NCI-H146 treated with DMSO at 0.1 percent for 48 hours (cell line): ENCODE results near the gene SMIM8.
"Not testable (repeated sequence)": the region's sequence is repeated elsewhere in the genome, so short reads cannot be mapped to it uniquely, and the experiment has no call there.

Experiments
- DNase-seq: peaks from one replicate; lab custom pipeline; 2025; ENCODE audit not compliant: unreplicated experiment; lab: John Stamatoyannopoulos, UW

Gene SMIM8, protein sequence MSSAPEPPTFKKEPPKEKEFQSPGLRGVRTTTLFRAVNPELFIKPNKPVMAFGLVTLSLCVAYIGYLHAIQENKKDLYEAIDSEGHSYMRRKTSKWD

DNA sequence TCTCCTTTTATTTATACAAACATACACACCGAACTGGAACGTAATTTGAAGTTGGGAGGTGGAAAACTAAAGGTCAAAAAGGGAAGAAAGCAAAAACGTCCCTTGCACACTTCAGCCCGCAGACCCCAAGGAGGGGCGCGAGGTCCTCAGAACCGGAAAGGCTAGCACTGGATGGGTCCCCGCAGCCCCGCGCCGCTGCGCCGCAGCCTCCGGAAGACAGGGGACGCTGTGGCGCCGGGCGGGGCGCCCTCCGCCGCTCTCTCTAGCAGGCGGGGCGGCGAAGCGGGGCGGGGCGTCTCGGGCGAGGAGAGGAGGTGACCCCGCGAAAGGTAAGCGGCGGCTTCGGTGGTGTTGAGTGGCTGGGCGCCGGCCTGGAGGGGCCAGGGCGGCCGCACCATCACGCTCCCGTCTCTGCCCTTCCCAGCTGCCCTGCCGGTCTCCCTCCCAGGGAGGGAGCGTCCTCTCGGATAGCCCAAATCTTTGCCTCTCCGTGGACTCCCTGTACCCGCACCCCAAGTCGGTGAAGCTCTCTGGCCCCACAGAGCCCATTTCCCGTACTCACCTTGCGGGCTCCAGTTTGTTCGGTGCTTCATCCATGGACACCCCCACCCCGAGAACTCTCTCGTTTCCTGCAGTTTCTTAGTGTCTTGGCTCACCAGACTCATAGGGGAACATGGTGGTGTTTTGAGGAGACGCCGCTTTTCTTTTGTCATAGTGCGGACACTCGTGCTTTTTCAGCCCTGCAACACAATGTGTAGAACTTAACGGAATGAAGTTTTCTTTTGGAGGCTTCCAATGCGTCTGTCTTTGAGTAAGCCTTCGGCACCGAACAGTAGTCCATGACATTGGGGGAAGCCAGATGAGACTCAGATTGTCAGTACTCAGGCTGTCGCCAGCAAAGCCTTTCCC lies at the start of gene SMIM8:
Gene SMIM8, plus strand, starts transcription at position 285 of the 909 bp plus-strand sequence. CDS start 14,444 bp downstream, outside the sequence.
- DNase-seq, result peak; percentile 51

DNA sequence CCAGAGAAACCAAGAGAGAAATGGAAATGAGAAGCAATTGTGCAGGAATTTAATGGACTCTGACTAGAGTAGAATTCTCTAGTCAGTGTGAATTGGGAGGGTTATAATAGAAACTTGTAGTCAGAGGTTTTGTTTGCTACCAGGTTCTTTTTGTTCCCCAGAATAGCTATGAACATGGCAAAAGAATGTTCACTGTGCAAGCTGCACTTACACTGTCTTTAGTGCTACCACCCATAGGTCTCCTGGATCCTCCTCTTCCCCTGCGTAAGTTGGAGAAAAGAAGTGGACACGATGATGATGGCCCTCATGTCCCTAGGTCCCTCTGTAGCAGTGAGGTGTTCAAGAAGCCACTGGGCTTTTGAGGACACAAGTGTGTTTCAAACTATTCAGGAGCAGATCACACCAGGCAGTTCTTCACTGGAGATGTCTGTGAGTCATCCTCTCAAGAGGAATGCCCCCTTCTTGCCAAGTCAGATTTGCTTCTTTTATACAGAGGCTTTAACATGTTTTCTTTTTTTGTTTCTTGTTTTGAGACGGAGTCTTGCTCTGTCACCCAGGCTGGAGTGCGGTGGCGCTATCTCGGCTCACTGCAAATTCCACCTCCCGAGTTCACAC lies 47.6 kb upstream of the SMIM8 start:
- no peak for DNase-seq

DNA sequence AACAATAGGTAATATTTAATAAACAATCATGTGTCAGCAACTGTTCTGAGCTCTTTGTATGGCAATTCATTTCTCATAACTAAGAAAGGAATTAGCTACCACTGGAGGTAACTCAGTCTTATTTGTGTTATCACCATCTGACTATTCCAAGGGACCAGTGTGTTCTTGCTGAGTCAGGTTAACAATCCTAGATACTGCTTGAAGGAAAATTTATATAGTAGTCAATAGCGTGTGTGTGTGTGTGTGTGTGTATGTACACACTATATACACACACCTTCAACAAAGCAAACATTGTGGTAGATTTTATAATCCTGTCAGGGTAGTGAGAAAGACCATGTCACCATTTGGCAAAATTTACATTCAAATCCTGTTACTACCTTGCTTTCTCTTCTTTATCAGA lies 45.8 kb upstream of the SMIM8 start:
- no peak for DNase-seq

DNA sequence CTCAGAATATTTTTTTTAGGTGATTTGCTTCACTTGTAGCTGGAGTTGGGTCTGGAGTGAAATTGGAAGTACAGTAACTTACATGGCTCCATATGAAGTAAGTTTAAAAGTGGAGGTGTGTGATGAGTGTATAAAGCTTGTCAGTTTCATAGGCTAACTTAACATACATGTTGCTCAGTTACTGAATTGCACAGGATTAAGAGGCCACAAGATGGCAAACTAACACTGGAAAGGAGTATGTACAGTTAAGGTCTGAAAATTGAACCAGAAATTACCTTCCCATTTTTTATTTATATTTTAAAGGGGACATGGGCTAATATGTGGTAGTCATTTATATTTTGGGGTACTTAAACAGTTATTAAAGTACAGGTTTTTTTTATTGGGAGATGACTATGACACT lies 45.3 kb upstream of the SMIM8 start:
- no peak for DNase-seq

DNA sequence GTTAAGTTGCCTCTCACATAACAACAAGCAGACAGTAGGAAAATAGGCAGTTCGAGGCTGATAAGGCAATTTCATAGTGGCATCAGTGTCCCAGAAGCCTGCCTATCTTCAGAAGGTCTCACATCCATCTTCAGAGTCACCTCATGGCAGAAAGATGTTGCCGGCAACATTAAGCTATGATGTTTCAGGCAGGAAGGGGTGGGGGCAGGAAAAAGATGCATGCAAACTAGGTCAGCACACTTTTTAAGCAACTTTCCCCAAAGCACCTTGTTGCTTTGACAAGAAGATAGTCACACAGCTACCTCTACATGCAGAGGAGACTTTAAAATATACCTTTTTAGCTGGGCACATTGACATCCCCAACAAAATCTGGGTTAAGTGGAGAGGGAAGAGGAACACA lies 43.2 kb upstream of the SMIM8 start:
- DNase-seq, result no peak

DNA sequence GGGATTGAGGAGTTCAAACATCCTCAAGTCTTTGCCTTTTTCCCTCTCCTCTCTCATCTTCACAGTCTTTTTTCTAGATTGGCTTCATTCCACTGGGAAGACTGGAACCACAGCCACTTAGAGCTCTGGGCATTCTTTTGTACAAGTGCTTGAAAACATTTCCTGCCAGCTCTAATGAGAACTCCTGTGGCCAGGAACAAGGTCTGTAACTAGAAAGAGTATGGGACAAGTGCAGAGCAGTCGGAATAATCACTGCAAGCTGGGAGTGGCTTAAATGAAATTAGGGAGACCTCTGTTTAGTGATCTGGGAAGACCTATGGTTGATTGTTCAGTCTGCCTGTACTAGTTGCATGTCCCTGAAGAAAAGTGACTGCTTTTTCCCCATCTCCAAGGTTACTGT lies 41.0 kb upstream of the SMIM8 start:
- DNase-seq, result no peak

GRCh38 chr6:87282743-87283142 lies 39.6 kb upstream of the SMIM8 start:
- DNase-seq, result no peak

GRCh38 chr6:87283461-87283860 lies 38.9 kb upstream of the SMIM8 start:
- DNase-seq, result no peak

DNA sequence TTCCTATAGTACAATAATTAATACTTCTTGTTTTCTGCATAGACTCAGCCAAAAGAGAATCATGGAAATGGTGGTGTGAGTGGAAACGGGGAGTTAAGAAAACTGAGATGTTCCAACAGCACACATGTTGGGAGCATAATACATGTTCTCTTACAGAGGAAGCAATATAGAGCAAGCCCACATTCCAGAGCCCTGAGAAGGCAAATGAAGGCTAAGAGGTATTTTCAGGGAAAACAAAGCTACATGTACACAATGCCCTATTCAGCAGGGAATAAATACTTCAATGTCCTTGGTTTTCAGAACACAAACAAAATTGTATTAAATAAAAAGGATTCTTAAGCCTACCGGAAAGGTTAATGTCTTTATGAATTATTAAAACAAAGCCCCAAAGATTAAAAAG lies 35.1 kb upstream of the SMIM8 start:
- no peak for DNase-seq

DNA sequence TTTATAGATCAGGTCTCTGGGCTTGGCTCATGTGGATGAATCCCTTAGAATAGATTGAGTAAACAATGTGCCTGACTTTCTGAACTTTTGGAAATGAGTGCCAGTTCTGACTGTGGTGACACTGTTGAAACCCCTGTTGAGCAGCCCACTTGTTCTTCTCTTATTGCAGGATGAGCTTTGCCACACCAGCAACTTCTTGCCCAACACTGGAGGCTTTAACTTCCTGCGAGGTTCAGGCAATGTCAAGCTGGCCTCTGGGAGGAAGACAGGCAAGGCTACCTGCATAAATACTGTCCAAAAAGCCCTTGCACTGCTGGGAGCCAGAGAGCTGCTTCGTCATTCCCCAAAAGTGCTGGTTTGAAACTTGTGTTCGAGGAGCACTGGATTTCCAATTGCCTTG lies 32.8 kb upstream of the SMIM8 start:
- DNase-seq, result no peak

- no peak for DNase-seq
These were observed 30.5 kb upstream of the SMIM8 start for GRCh38 chr6:87291883-87292282.

- DNase-seq, result no peak
These were observed 28.9 kb upstream of the SMIM8 start for GRCh38 chr6:87293526-87293925.

GRCh38 chr6:87297119-87297518 lies 25.3 kb upstream of the SMIM8 start:
- DNase-seq, result no peak

- not testable (repeated sequence) for DNase-seq
These were observed 21.1 kb upstream of the SMIM8 start for GRCh38 chr6:87301277-87301676.

DNA sequence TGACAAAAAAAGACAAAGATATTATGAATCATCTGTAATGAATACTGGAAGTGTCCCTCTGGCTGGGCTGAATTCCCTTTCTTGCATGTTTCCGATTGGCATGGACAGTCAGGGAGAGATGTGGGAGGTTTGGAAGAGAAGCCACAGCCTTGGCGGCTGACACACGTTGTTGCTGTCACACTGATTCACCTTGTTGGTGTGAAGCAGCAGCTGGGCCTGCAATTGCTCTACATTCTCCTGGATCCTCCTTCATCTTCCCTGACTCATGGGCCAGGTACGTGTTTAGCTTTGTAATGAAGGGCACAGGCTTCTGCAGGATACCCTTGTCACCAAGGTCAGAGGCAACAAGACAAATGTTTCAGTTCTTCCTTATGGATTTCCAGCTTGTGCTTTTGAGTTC lies 13.4 kb upstream of the SMIM8 start:
- no peak for DNase-seq

GRCh38 chr6:87312860-87313259 lies 9.5 kb upstream of the SMIM8 start:
- no peak for DNase-seq

- no peak for DNase-seq
These were observed 7.3 kb upstream of the SMIM8 start for GRCh38 chr6:87315071-87315470.

DNA sequence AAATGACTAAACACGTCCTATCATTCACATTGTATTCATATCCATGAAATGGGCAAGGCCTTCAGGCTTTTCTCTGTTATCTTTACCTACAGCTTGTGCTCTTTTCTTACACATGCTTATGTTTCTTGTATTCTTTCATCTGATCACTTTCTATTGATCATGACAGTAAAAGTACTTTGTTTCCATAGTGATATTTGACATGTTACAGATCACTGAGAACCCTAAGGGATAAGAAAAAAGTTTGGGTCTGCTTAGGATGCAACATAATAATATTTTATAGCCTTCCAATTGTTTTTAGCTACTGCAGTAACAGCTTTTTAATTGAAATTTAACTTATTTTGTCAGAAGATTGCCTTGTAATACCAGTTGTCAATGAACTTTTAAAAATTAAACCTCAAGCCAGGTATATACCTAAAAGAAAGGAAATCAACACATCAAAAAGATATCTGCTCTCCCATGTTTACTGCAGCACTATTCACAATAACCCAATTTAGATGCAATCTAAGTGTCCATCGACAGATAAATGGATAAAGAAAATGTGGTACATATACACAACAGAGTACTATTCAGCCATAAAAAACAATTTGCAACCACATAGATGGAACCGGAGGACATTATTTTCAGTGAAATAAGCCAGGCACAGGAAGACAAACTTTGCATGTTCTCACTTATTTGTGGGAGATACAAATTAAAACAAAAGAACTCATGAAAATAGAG lies 3.0 kb upstream of the SMIM8 start:
- DNase-seq, result no peak

DNA sequence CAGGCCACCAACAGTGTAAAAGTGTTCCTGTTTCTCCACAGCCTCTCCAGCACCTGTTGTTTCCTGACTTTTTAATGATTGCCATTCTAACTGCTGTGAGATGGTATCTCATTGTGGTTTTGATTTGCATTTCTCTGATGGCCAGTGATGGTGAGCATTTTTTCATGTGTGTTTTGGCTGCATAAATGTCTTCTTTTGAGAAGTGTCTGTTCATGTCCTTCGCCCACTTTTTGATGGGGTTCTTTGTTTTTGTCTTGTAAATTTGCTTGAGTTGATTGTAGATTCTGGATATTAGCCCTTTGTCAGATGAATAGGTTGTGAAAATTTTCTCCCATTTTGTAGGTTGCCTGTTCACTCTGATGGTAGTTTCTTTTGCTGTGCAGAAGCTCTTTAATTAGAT lies 1.5 kb downstream of the SMIM8 start:
- DNase-seq, result not testable (repeated sequence)

DNA sequence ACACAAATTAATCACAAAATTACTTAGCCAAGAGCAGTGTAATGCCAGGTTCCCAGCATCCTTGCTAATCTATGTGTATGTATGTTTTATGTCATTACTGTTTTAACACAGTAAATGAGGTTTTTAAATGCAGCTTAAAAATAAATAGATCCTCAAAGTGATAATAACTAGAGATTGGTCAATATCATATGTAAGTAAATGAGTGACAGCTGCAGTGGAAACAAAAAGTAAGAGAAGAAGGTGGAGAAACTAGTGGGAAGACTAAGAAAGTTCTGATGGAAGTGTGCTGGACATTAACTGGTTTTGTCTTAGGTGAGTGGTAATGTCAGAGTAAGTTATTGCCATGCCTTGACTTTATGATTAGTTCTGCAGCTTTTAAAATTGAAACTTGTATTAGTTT lies 8.6 kb downstream of the SMIM8 start:
- no peak for DNase-seq

- DNase-seq, result no peak
These were observed 10.6 kb downstream of the SMIM8 start for GRCh38 chr6:87333033-87333432.
